A673 (cell line): ENCODE data around the gene NLRP3. TPM values are rescaled to one million over a fixed set of nuclear protein-coding genes. Genes with fewer than 3 reads are reported as not detected.

Experiments
- BruUV-seq: library from RNA; stranded (reverse); fragments of 400-500 nt; replicated peaks from 2 replicates; lab custom pipeline; 2021; lab: Mats Ljungman, UMichigan
- CTCF ChIA-PET: fragments of 300-600 bp; sonication (Branson Sonifier 250); formaldehyde crosslinking; loops from one replicate; lab custom pipeline; 2022; ENCODE audit warnings: antibody characterized with exemption; lab: Charles Lee
- POLR2A ChIA-PET: fragments of 300-600 bp; sonication (Branson Sonifier 250); formaldehyde crosslinking; loops from one replicate; lab custom pipeline; 2022; ENCODE audit warnings: antibody characterized with exemption; ENCODE audit not compliant: low non-redundant PET; lab: Charles Lee
- DNase-seq: peaks from one replicate; pipeline ENCODE4 v3.0.0-alpha.2; 2015; ENCODE audit warnings: low spot score
- H3K27ac ChIP-seq: fragments of 200-600 bp; sonication (generic); 2 replicates; pipeline ENCODE4 v1.5.1; 2016; ENCODE audit warnings: mixed run types, low read depth, mild to moderate bottlenecking, mixed read lengths, antibody characterized with exemption, low read length; ENCODE audit not compliant: poor library complexity, severe bottlenecking
- H3K27me3 ChIP-seq: fragments of 200-600 bp; sonication (generic); replicated peaks from 2 replicates; pipeline ENCODE4 v1.6.1; 2017; ENCODE audit warnings: mixed run types, low read depth, mild to moderate bottlenecking, mixed read lengths, antibody characterized with exemption, low read length; ENCODE audit not compliant: insufficient read depth, poor library complexity
- H3K36me3 ChIP-seq: fragments of 200-600 bp; sonication (generic); 2 replicates; pipeline ENCODE4 v1.6.1; 2016; ENCODE audit warnings: mixed run types, mild to moderate bottlenecking, mixed read lengths, antibody characterized with exemption, low read length; ENCODE audit not compliant: insufficient read depth, poor library complexity, severe bottlenecking
- H3K4me1 ChIP-seq: fragments of 200-600 bp; sonication (generic); 2 replicates; pipeline ENCODE4 v1.6.1; 2017; ENCODE audit warnings: mixed run types, mild to moderate bottlenecking, mixed read lengths, antibody characterized with exemption, low read length; ENCODE audit not compliant: insufficient read depth, poor library complexity, severe bottlenecking
- H3K4me3 ChIP-seq: fragments of 200-600 bp; sonication (generic); 2 replicates; pipeline ENCODE4 v1.5.1; 2016; ENCODE audit warnings: low read depth, mixed run types, mild to moderate bottlenecking, mixed read lengths, low read length; ENCODE audit not compliant: poor library complexity, severe bottlenecking
- H3K9me3 ChIP-seq: fragments of 200-600 bp; sonication (generic); 2 replicates; pipeline ENCODE4 v1.6.1; 2016; ENCODE audit warnings: mixed run types, low read depth, mild to moderate bottlenecking, mixed read lengths, antibody characterized with exemption, low read length; ENCODE audit not compliant: poor library complexity, severe bottlenecking
- EZH2 ChIP-seq: fragments of 200-600 bp; sonication (generic); IDR thresholded peaks from 2 replicates; pipeline ENCODE4 v1.6.1; 2017; ENCODE audit warnings: borderline replicate concordance, low read depth, mild to moderate bottlenecking, mixed read lengths, antibody characterized with exemption, low read length; ENCODE audit not compliant: poor library complexity, severe bottlenecking
- intact Hi-C: fragments of 100-400 bp; cut with micrococcal nuclease; formaldehyde crosslinking; loops from one replicate; pipeline ENCODE4 v1.10.0; 2022; ENCODE audit not compliant: unreplicated experiment
- total RNA-seq: library from RNA; stranded (reverse); gene quantifications from 2 replicates; pipeline ENCODE4 v1.2.3, GENCODE V29; 2021
- TF ChIP-seq, protein P1 (sequence below): fragments of 300-800, 200-600 bp; sonication (generic); conservative IDR thresholded peaks from 2 replicates; pipeline ENCODE4 v1.5.1; 2017; ENCODE audit warnings: low read depth, mild to moderate bottlenecking, antibody characterized with exemption, low read length, moderate library complexity, mixed read lengths

The NLRP3 gene
- total RNA-seq, 1 experiment from 2014 or later, result not detected

DNA sequence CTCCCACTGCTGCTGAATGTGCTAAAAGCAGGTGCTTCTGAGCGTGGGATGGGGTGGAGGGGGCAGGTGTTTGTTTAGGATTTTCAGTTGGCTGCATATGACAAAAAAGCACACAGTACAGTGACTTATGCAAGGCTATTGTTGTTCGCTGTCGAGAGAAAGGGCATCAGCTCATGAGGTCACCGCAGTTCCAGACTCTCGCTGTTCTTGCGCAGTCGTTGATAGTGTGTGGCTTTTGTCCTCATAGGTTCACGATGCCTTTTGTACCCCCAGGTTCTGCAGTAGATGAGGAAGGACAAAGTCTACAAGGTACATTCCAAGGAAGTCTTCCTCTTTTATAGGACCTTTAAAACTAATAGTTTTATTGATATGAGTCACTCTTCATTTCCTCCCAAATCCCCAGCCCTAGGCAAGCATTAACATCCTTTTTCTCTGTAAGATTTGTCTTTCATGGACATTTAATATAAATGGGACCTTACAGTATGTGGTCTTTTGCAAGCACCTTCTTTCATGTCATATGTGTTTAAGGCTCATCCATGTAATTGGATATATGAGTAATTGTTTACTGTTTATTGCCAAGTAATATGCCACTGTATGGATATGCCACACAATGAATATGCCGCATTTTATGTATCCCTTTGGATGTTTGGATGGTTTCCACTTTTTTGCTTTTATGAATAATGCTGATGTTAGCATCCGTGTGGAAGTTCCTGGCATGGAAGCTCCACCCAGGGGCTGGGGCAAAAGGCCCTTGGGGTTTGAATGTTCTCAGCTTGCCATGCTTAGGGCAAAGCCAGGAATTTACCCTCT lies 14.5 kb upstream of the NLRP3 start:
- BruUV-seq, result no TSS peak
- DNase-seq, result peak; percentile 58
- TF ChIP-seq, protein P1, sequence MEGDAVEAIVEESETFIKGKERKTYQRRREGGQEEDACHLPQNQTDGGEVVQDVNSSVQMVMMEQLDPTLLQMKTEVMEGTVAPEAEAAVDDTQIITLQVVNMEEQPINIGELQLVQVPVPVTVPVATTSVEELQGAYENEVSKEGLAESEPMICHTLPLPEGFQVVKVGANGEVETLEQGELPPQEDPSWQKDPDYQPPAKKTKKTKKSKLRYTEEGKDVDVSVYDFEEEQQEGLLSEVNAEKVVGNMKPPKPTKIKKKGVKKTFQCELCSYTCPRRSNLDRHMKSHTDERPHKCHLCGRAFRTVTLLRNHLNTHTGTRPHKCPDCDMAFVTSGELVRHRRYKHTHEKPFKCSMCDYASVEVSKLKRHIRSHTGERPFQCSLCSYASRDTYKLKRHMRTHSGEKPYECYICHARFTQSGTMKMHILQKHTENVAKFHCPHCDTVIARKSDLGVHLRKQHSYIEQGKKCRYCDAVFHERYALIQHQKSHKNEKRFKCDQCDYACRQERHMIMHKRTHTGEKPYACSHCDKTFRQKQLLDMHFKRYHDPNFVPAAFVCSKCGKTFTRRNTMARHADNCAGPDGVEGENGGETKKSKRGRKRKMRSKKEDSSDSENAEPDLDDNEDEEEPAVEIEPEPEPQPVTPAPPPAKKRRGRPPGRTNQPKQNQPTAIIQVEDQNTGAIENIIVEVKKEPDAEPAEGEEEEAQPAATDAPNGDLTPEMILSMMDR, result no peak
- TF ChIP-seq EZH2, result no peak
- CTCF ChIA-PET, result interaction anchor here (1.0 kb wide), 1 partner anchor 29 kb away, joined by 4 read pairs; no protein-coding TSS in a partner anchor
- intact Hi-C loops, result no loop called here
- Histone ChIP-seq H3K4me1 (peaks cover 7% of the 10 kb centered on the region), H3K36me3 (no peaks in the 10 kb centered on the region), H3K27ac (no peak overlapping the region), H3K27me3 (no peaks in the 10 kb centered on the region), H3K9me3 (no peaks in the 10 kb centered on the region), H3K4me3 (no peak overlapping the region)
- POLR2A ChIA-PET, result no interaction called here

GRCh38 chr1:247402120-247402675 lies 13.8 kb upstream of the NLRP3 start:
- Histone ChIP-seq H3K36me3 (no peaks in the 10 kb centered on the region), H3K4me3 (no peak overlapping the region), H3K9me3 (no peaks in the 10 kb centered on the region), H3K27me3 (no peaks in the 10 kb centered on the region), H3K4me1 (peaks cover 7% of the 10 kb centered on the region), H3K27ac (no peak overlapping the region)
- POLR2A ChIA-PET, result no interaction called here
- CTCF ChIA-PET, result interaction anchor here (1.0 kb wide), 1 partner anchor 29 kb away, joined by 4 read pairs; no protein-coding TSS in a partner anchor
- DNase-seq, result no peak
- no peak for TF ChIP-seq EZH2
- TF ChIP-seq, protein P1, result no peak
- BruUV-seq, result no TSS peak
- intact Hi-C loops, result no loop called here

GRCh38 chr1:247406014-247406656 lies 9.8 kb upstream of the NLRP3 start:
- peaks cover 7% of the 10 kb centered on the region for H3K4me1 ChIP-seq
- no peaks in the 10 kb centered on the region for H3K9me3 ChIP-seq
- H3K36me3 ChIP-seq, result no peaks in the 10 kb centered on the region
- TF ChIP-seq, protein P1, result no peak
- no peak for TF ChIP-seq EZH2
- H3K27ac ChIP-seq, result no peak overlapping the region
- DNase-seq, result no peak
- POLR2A ChIA-PET, result no interaction called here
- H3K4me3 ChIP-seq, result no peak overlapping the region
- CTCF ChIA-PET, result no interaction called here
- BruUV-seq, result no TSS peak
- H3K27me3 ChIP-seq, result no peaks in the 10 kb centered on the region
- intact Hi-C loops, result no loop called here
